CD14-positive monocyte (primary cell): ENCODE results near the gene GTPBP6. TPM values are rescaled to one million over a fixed set of nuclear protein-coding genes. Genes with fewer than 3 reads are reported as not detected.

Source experiments
- DNase-seq, 3 donors: peaks; one replicate each; pipeline ENCODE4 v3.0.0-alpha.2; 2011 to 2022
- H2AFZ ChIP-seq: 2 replicates; pipeline ENCODE4 v1.6.0; 2012; ENCODE audit warnings: mild to moderate bottlenecking, low read depth, low read length, inconsistent platforms; ENCODE audit not compliant: insufficient read depth, poor library complexity, severe bottlenecking
- H3K27ac ChIP-seq, 2 donors: 1 replicate in 1 of 2; 2 replicates in 1 of 2; pipeline ENCODE4 v1.5.1; 2012 to 2013; ENCODE audit warnings: low read length in 2 of 2, control low read depth in 1 of 2, inconsistent platforms in 1 of 2, low read depth in 1 of 2, mild to moderate bottlenecking in 1 of 2
- H3K27me3 ChIP-seq, 2 donors: one replicate each; pipeline versions ENCODE4 v1.6.0 to v1.6.1; 2011 to 2013; ENCODE audit warnings: low read length in 2 of 2; ENCODE audit not compliant: control insufficient read depth in 2 of 2, insufficient read depth in 2 of 2
- H3K36me3 ChIP-seq, 2 donors: replicated peaks in 1 of 2; 1 replicate in 1 of 2; 2 replicates in 1 of 2; pipeline versions ENCODE4 v1.5.1 to v1.6.1; 2012 to 2013; ENCODE audit warnings: low read length in 2 of 2, control low read depth in 1 of 2, inconsistent platforms in 1 of 2, mild to moderate bottlenecking in 1 of 2; ENCODE audit not compliant: insufficient read depth in 2 of 2, control insufficient read depth in 1 of 2
- H3K4me1 ChIP-seq, 2 donors: 1 replicate in 1 of 2; 2 replicates in 1 of 2; pipeline versions ENCODE4 v1.5.1 to v1.6.1; 2012 to 2013; ENCODE audit warnings: low read length in 2 of 2, control low read depth in 1 of 2, inconsistent platforms in 1 of 2, mild to moderate bottlenecking in 1 of 2, moderate library complexity in 1 of 2; ENCODE audit not compliant: insufficient read depth in 2 of 2, control insufficient read depth in 1 of 2
- H3K4me2 ChIP-seq: replicated peaks from 2 replicates; pipeline ENCODE3; 2012; ENCODE audit warnings: low read length, moderate library complexity, mild to moderate bottlenecking; ENCODE audit not compliant: poor library complexity, severe bottlenecking; ENCODE audit errors: extremely low read depth
- H3K4me3 ChIP-seq, 3 experiments: fragments of 200-600 bp in 1 of 3; sonication (generic) in 1 of 3; replicated peaks in 1 of 3; 1 replicate in 2 of 3; 2 replicates in 1 of 3; pipeline ENCODE4 v1.5.1; 2011 to 2013; ENCODE audit warnings: low read length in 3 of 3, mild to moderate bottlenecking in 3 of 3, control low read depth in 2 of 3, low read depth in 2 of 3, inconsistent platforms in 1 of 3, moderate library complexity in 1 of 3
- H3K79me2 ChIP-seq: 2 replicates; pipeline ENCODE4 v1.6.0; 2012; ENCODE audit warnings: mild to moderate bottlenecking, control low read depth, inconsistent platforms, low read length, moderate library complexity; ENCODE audit not compliant: insufficient read depth
- H3K9ac ChIP-seq: 2 replicates; pipeline ENCODE4 v1.6.0; 2017; ENCODE audit warnings: low read length, mild to moderate bottlenecking; ENCODE audit not compliant: insufficient read depth, poor library complexity, severe bottlenecking
- H3K9me3 ChIP-seq, 2 donors: replicated peaks in 1 of 2; 1 replicate in 1 of 2; 2 replicates in 1 of 2; pipeline versions ENCODE4 v1.5.1 to v1.6.1; 2012 to 2013; ENCODE audit warnings: low read length in 2 of 2, control low read depth in 1 of 2; ENCODE audit not compliant: control insufficient read depth in 1 of 2, insufficient read depth in 1 of 2
- H4K20me1 ChIP-seq: 2 replicates; pipeline ENCODE4 v1.6.0; 2012; ENCODE audit warnings: mild to moderate bottlenecking, low read length, control low read depth, moderate library complexity; ENCODE audit not compliant: insufficient read depth
- H3K27ac Mint-ChIP-seq, 7 donors: one replicate each; pipeline ENCODE4 v1.8.0; 2020; ENCODE audit warnings: mild to moderate bottlenecking in 7 of 7, mixed read lengths in 7 of 7, moderate library complexity in 6 of 7, inconsistent platforms in 2 of 7
- H3K27me3 Mint-ChIP-seq, 3 donors: one replicate each; pipeline ENCODE4 v1.8.0; 2021 to 2022; ENCODE audit warnings: low read depth in 3 of 3, mild to moderate bottlenecking in 3 of 3, mixed read lengths in 3 of 3, moderate library complexity in 3 of 3, inconsistent platforms in 1 of 3
- H3K36me3 Mint-ChIP-seq, 2 donors: one replicate each; pipeline ENCODE4 v1.8.0; 2020; ENCODE audit warnings: mixed read lengths in 2 of 2, inconsistent platforms in 1 of 2, mild to moderate bottlenecking in 1 of 2
- H3K4me1 Mint-ChIP-seq: one replicate; pipeline ENCODE4 v1.8.0; 2020; ENCODE audit warnings: mild to moderate bottlenecking, mixed read lengths
- H3K4me3 Mint-ChIP-seq, 2 donors: one replicate each; pipeline ENCODE4 v1.8.0; 2020; ENCODE audit warnings: mild to moderate bottlenecking in 2 of 2, mixed read lengths in 2 of 2, moderate library complexity in 1 of 2
- H3K9me3 Mint-ChIP-seq, 7 donors: one replicate each; pipeline ENCODE4 v1.8.0; 2020 to 2022; ENCODE audit warnings: mixed read lengths in 7 of 7, mild to moderate bottlenecking in 6 of 7, moderate library complexity in 6 of 7, inconsistent platforms in 2 of 7
- WGBS: methylation state at CpG from one replicate; pipeline ENCODE4 v1.1.5; 2013; ENCODE audit warnings: missing lambda C conversion rate; ENCODE audit not compliant: insufficient coverage; 5-methylcytosine and 5-hydroxymethylcytosine counted together
- intact Hi-C, 2 donors: fragments of 100-400 bp; cut with micrococcal nuclease; formaldehyde crosslinking; loops; one replicate each; pipeline versions ENCODE4 v1.15.0 to v1.15.1; 2023
- polyA plus RNA-seq, 3 donors: library from polyadenylated mRNA; depleted of rRNA in 1 of 3; unstranded in 2 of 3; stranded (reverse) in 1 of 3; fragments of 300-500 nt in 2 of 3; fragments of >200 nt in 1 of 3; fragmentation: Illumina TruSeq in 2 of 3; gene quantifications; 1 replicate in 2 of 3; 2 replicates in 1 of 3; pipeline ENCODE4 v1.2.3, GENCODE V29; 2012 to 2021
- TF ChIP-seq, protein P1 (sequence below): fragments of 200-600 bp; IDR thresholded peaks from one replicate; pipeline ENCODE4 v1.8.0; 2022; ENCODE audit warnings: antibody characterized with exemption, mild to moderate bottlenecking

The GTPBP6 gene
- polyA plus RNA-seq, 3 donors = 17.2 to 39.3 (median 27.0) TPM

DNA sequence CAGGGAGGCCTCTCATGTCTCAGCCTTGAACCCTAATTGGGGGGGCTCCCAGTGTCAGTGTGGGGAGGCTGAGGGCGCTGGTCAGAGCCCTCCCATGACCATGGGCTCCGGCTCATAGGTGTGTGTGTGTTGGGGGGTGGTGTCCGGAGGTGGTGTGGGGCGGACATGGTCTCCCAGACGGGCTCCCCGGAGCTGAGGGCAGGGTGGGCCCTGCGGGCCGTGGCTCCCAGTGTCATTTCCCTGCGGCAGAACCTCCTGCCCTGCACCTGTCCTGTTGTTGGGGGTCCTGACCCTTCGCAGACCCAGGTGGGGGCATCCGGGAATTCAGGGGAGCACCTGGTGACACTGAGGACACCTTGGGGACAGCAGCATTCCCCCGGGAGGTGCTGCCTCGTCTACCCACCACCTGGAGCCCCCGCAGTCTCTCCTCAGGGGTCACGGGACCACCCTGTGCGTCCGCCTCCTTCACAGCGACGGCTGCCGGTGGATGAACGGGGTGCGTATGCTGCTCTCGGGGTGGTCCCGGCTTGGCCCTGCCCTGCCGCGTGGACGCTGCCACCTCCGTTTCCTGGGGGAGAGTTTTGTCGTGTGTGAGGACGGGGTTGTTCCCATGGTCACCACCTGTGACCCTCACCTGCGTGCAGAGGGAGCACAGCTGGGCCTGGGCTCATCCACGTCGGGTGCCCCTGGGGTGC, 14.5 kb upstream of the GTPBP6 start:
- Histone ChIP-seq H3K4me3 (no peak overlapping the region), H3K79me2 (no peaks in the 10 kb centered on the region), H3K4me1 (no peaks in the 10 kb centered on the region), H3K9me3 (peaks cover 7 to 36% of the 10 kb centered on the region in 2 donors), H3K36me3 (peaks cover 6 to 16% of the 10 kb centered on the region in 2 donors), H3K27me3 (peaks cover 0 to 21% of the 10 kb centered on the region in 2 donors), H2AFZ (no peak overlapping the region), H3K27ac (no peak overlapping the region), H3K9ac (no peak overlapping the region), H4K20me1 (no peaks in the 10 kb centered on the region), H3K4me2 (no peak overlapping the region)
- Mint-ChIP-seq H3K27ac (no peak overlapping the region), H3K27me3 (peaks cover 15 to 30% (median 19%) of the 10 kb centered on the region in 3 donors), H3K36me3 (peaks cover 22 to 43% of the 10 kb centered on the region in 2 donors), H3K4me1 (no peaks in the 10 kb centered on the region), H3K4me3 (no peak overlapping the region), H3K9me3 (peaks cover 13 to 37% (median 22%) of the 10 kb centered on the region in 7 donors)
- TF ChIP-seq, protein P1, sequence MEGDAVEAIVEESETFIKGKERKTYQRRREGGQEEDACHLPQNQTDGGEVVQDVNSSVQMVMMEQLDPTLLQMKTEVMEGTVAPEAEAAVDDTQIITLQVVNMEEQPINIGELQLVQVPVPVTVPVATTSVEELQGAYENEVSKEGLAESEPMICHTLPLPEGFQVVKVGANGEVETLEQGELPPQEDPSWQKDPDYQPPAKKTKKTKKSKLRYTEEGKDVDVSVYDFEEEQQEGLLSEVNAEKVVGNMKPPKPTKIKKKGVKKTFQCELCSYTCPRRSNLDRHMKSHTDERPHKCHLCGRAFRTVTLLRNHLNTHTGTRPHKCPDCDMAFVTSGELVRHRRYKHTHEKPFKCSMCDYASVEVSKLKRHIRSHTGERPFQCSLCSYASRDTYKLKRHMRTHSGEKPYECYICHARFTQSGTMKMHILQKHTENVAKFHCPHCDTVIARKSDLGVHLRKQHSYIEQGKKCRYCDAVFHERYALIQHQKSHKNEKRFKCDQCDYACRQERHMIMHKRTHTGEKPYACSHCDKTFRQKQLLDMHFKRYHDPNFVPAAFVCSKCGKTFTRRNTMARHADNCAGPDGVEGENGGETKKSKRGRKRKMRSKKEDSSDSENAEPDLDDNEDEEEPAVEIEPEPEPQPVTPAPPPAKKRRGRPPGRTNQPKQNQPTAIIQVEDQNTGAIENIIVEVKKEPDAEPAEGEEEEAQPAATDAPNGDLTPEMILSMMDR = no peak
- WGBS = 93% methylated on average over 24 of the region's 33 CpGs
- DNase-seq = no peak
- intact Hi-C loops = no loop called here

DNA sequence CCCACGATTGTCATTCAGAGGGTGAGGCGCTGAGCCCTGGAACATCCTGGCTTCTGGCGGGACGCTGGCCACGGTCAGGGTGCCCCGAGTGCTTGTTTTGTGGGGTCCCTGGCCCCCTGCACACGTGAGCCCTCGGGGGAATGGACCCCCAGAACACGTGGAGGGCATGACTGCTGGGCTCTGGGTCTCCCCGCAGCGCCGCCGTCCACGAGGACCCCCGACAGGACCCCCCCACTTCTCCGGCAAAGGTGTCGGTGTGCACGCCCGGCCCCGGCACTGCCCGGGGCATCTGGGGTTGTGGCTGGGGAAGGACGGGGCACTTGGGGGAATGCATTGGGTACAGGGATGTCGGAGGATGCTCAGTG, 13.9 kb upstream of the GTPBP6 start:
- Mint-ChIP-seq H3K4me3 (no peak overlapping the region), H3K9me3 (peaks cover 7 to 31% (median 17%) of the 10 kb centered on the region in 7 donors), H3K27ac (no peak overlapping the region), H3K27me3 (peaks cover 15 to 30% (median 19%) of the 10 kb centered on the region in 3 donors), H3K4me1 (no peaks in the 10 kb centered on the region), H3K36me3 (peaks cover 16 to 38% of the 10 kb centered on the region in 2 donors)
- TF ChIP-seq, protein P1 = no peak
- Histone ChIP-seq H4K20me1 (no peaks in the 10 kb centered on the region), H3K36me3 (peaks cover 3 to 10% of the 10 kb centered on the region in 2 donors), H3K4me2 (no peak overlapping the region), H3K9me3 (peaks cover 1 to 31% of the 10 kb centered on the region in 2 donors), H3K79me2 (no peaks in the 10 kb centered on the region), H3K4me3 (no peak overlapping the region), H3K27me3 (peaks cover 0 to 21% of the 10 kb centered on the region in 2 donors), H3K4me1 (no peaks in the 10 kb centered on the region), H3K9ac (no peak overlapping the region), H2AFZ (no peak overlapping the region), H3K27ac (no peak overlapping the region)
- intact Hi-C loops = no loop called here
- no peak for DNase-seq
- 97% methylated on average over 23 of the region's 23 CpGs for WGBS
